ENCODE data around the gene LDLRAD2. TPM values are rescaled to one million over a fixed set of nuclear protein-coding genes. Genes with fewer than 3 reads are reported as not detected.

LDLRAD2 gene
- total RNA-seq, 1 donor from 2014 or later: not detected

GRCh38 chr1:21843996-21844395 is 31.9 kb downstream of the LDLRAD2 start:
- DNase-seq: no peak

- DNase-seq: no peak
Measured at GRCh38 chr1:21845646-21846641, 33.9 kb downstream of the LDLRAD2 start.

- DNase-seq: no peak
Measured at GRCh38 chr1:21847223-21848205, 35.4 kb downstream of the LDLRAD2 start.

GRCh38 chr1:21848524-21849174 is 36.6 kb downstream of the LDLRAD2 start:
- DNase-seq: no peak

- no peak for DNase-seq
Measured at GRCh38 chr1:21849909-21850576, 38.0 kb downstream of the LDLRAD2 start.

- no peak for DNase-seq
Measured at GRCh38 chr1:21851430-21852250, 39.6 kb downstream of the LDLRAD2 start.

- no peak for DNase-seq
Measured at GRCh38 chr1:21852282-21853130, 40.4 kb downstream of the LDLRAD2 start.

GRCh38 chr1:21853131-21853427 is 41.0 kb downstream of the LDLRAD2 start:
- DNase-seq: no peak

- DNase-seq: no peak
Measured at GRCh38 chr1:21854090-21854750, 42.2 kb downstream of the LDLRAD2 start.

- DNase-seq: no peak
Measured at GRCh38 chr1:21854751-21855131, 42.7 kb downstream of the LDLRAD2 start.

- no peak for DNase-seq
Measured at GRCh38 chr1:21855257-21856096, 43.4 kb downstream of the LDLRAD2 start.

GRCh38 chr1:21857142-21857839 is 45.2 kb downstream of the LDLRAD2 start:
- no peak for DNase-seq

- DNase-seq: no peak
Measured at GRCh38 chr1:21857840-21858670, 46.0 kb downstream of the LDLRAD2 start.

- DNase-seq: no peak
Measured at GRCh38 chr1:21859669-21860179, 47.7 kb downstream of the LDLRAD2 start.

- DNase-seq: no peak
Measured at GRCh38 chr1:21860971-21861370, 48.9 kb downstream of the LDLRAD2 start.

- DNase-seq: no peak
Measured at GRCh38 chr1:21861602-21862429, 49.8 kb downstream of the LDLRAD2 start.
